OCI-M1 (cell line): ENCODE data around the gene DNAH14.

ENCODE experiments used
- DNase-seq: peaks from one replicate; lab custom pipeline; 2025; lab: John Stamatoyannopoulos, UW

Gene DNAH14

DNA sequence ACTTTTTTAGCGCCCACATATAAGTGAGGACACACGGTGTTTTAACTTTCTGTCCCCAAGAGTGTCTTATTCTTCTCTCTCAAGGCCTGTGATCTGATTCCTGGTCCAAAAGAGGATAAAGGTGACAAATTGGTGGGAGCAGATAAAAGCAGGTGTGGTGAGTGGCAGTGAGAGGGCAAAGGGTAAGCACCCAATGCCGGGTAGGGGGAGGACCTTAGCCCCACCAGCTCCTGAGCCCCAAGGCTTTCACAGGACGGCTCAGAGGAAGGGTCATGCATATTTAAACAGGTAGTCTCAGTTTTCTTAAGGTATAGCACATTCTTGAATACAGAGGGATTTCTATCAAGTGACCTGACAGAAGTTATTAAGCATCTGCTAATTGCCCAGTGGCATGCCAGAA is 478.8 kb downstream of the DNAH14 start:
- DNase-seq = no peak

DNA sequence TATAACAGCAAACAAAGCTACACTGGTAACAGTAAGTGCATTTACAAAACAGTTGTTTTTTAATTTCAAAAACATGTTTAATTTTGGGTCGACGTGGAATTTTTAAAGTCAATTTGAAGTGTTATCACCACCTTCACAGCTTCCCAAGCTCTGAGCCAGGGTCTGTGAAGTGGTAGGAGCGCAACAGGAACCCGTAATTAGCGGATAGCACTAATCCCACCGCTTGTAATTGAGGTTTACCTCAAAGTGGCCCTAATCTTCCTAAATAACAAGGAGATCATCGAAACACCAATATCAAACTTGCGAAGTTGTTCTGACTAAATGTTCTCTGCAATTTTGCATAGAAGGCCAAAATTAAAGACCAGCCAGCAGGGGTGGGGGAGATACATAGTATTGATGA is 479.6 kb downstream of the DNAH14 start:
- no peak for DNase-seq

DNA sequence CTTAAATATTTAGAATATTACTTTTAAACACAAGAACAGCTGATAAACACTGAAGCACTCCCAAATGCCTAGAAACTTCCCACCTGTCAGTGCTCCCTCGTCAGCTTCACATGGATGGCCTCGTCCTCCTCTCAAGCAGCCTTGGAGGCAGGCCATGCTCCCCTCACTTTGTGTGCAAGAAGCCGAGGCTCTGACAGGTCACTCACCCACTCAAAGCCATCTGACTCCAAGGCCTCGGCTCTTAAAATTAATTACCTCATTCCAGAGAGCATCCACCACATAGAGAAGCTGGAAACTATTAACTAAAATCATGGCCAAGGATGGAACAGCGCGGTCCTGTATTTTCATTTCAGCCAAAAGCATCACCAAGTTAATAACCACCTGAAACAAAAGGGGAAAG is 480.6 kb downstream of the DNAH14 start:
- DNase-seq = no peak

DNA sequence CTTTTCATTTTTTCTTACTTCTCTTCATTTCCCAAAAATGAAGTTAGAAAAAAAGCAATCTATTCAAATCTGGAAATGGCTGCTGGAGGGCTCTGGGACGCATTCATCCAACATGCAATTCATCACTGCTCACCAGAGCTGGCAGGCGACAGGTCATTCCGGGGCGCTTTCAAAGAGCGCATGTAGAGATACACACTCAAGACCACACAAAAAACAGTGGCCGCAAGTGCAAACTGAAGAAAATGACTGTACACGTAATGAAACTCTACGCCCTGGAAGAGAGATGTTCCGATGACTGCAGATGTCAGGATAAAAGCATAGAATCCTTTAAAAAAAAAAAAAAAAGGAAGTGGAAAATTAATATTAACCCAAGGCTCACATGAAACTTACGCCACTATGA is 482.8 kb downstream of the DNAH14 start:
- no peak for DNase-seq

DNA sequence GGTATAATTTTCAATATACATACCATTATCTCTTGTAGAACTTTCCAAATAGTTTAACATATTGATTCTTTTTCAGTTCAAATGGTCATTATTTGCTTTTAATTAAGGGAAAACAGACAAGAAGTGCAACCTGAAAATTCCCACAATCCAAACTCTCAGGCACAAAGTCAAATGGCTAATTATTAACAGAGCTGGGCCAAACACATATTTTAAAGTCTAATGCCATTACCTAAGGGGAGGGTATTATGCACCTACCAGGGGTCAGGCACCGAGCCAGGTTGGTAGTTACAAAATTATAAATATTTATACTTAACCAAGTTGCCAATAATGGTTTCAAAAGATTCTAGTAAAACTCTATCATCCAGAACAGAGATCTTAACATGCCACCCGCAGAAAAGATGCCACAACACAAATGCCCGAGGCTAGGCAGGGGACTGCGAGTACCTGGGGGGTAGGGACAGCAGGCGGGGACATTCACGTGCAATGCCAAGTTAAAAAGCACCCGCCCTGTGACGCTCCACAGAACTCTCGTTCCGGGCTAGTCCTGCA is 483.4 kb downstream of the DNAH14 start:
- no peak for DNase-seq

DNA sequence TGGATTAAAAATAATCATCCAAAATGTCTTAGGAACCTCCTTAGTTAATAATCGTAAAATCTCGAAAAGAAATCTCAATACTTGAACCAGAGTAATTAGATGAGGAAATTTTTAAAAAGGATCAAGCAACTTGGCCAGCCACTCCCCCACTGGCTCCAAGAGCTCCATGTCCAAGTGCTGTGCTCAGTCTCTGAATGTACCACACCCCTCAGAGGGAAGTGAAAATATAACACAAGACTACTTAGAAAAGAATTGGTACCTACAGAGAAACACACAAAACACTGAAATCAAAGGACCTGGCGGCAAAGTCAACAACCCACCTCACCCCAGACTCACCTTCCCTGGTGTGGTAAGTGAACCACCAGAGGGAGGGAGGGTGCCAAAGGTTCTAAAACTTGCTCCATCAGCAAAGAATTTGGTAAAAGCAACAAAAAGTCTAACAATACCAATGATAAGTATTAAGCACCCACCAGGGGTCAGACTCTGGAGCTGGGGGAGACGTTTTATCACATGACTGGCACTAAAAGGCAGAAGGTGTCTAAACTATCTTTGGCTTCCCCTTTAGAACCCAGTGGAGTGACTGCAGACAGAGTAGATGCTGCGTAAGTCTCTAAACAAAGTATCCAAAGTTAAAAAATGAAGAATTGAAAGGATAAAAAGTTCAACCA is 484.4 kb downstream of the DNAH14 start:
- no peak for DNase-seq

DNA sequence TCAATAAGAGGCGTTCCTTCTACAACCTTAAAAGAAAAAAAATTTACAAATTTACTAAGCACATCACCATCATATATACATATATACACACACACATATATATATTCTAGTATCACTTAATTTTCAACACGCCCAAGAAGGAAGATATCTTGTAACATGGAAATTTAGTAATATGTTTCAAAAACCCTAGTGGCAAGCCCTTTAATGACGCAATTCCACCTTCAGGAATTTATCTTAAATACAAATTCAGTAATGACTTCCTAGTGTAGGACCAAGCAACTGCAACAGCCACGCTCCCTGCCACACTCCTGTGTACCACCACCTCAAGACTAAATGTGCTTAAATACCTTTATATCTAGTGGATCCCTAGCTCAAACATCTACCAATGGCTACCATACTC is 485.8 kb downstream of the DNAH14 start:
- DNase-seq = no peak

DNA sequence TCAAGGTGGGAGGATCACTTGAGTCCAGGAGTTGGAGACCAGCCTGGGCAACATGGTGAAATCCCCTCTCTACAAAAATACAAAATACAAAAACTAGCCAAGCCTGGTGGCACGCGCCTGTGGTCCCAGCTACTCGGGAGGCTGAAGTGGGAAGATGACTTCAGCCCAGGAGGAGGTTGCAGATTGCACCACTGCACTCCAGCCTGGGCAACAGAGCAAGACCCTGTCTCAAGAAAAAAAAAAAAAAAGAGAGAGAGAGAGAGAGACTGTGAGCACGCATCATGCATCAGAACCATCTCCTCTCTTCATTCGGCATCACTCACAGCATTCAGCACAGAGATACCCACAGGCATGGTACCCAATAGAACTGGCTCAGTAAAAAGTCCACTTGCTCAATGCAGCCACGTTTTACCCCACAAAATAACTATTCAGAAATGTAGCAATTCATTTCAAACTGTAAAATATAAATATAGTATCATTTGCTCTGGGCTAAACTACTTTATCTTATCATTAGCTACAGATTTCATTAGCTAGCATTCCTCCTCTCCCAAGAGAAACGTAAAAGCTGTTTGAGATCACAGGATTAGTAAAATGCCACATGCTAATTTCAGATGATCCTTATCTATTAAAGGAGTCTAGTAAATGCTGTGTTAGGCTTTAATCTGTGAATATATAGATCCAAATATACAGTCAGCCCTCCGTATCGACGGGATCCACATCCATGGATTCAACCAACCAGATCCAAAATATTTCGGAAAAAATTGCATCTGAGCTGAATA is 486.7 kb downstream of the DNAH14 start:
- DNase-seq = no peak

GRCh38 chr1:225418059-225418458 is 488.6 kb downstream of the DNAH14 start:
- DNase-seq = no peak

GRCh38 chr1:225418598-225418997 is 489.1 kb downstream of the DNAH14 start:
- no peak for DNase-seq

- DNase-seq = no peak
Observed at GRCh38 chr1:225422031-225422605, 492.6 kb downstream of the DNAH14 start.

GRCh38 chr1:225422795-225423517 is 493.5 kb downstream of the DNAH14 start:
- DNase-seq = no peak

DNA sequence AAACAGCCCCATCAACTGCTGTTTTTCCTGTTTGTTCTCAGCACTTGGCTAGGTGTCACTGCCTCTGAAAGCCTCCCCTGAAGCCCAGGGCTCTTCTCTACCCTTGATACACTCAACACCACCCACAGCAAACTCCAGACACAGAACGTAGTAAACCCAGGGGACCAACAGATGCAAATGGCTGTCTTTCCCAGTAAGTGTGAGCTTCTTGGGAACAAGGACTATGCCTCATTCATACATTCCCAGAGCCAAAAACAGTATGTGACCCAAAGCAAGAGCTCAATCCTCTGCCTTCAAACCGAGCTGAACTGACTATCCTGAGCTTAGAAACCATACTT is 494.0 kb downstream of the DNAH14 start:
- DNase-seq = no peak

DNA sequence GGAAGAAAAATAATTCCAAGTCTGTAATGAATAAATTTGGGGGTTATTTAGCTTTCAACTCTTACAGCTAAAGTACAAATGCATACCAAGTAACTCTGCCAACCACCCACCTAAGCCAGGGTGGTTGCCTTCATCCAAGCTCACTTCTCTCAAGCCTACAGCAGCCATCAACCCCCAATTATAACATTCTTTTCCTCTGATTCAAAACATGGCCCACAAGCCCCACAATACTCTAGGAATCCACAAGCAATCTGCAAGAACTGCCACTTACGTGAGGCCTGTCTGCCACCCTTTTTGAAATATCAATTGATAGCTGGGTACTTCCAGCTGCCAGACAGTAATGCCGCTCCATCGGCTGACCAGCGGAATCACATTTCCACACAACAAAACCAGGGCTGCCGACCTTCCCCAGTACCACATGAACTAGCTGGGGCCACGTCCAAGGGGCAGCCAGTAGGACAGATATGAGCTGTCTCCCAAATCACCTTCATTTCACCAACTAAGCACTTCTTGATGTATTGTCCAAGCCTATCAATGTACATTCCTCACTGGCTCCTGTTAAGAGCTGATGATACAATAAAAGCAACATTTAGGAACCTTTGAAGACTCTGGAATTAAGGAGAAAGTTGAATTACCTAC is 495.2 kb downstream of the DNAH14 start:
- DNase-seq = no peak

DNA sequence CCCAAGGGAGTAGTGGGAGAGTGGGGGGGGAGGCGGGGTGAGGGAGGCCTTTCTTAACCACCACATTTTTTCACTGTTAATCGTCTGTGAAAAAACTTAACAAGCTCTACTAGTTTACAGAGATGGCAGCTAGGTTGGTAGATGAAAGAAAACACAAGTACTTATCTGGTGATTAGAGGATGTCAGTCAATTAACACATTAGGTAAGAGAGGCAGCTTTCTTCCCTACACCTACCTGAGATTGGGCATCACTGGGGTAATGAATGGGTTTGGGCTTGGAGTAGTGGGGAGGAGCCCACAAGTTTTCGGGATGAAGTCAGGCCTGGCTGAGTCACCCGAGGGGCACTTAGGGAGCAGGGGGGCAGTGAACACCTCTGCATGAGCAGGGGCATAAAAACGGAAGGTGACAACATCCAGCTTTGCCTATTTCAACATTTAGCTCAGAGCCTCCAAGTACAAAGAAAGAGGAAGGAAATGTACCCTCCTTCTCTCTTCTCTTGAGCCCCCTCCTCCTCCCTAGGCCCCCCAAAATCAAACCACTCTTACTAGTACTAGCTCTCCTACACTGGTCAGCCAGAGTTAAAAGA is 495.8 kb downstream of the DNAH14 start:
- peak; percentile 34 for DNase-seq

DNA sequence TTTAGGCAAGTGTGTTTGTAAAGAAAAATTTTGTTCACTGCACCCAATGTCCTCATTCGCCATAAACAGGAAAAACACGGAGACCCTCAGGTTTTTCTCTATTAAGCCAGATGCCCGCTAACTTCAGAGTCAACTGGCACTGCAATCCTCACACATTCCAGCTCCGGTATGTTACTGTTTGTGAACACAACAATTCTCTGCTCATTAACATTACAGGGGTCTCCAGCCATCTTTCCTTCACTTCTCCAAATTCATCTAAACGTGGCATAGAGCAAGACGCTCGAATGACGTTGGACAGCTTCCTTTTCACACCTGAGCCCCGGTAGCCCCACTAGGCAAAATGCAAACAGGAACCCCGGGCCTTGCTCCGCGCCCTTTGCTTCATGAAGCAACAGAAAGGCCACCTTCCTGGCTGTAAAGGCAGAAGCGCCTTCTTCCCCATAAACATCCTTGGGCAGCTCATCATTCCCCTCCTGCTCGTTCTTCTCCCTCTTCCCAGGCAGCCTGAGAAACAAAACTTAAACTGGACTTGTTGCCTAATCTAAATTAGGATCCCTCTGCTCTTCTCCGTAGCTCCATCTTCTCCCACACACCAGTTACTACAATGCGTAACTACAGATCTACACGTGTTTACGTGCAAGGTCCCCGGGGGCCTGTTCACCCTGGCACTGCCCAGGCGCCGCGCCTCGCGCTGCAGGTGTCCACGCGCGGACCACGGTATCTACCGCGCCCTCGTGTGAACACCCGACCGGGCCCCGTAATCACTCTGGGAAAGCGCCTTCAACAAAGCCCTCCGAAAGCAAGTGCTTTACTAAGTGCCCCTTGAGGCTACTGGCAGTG is 497.1 kb downstream of the DNAH14 start:
- peak; percentile 61 for DNase-seq

- no peak for DNase-seq
Observed at GRCh38 chr1:225427235-225428067, 498.0 kb downstream of the DNAH14 start, which contains the start of gene LBR. Gene LBR (minus strand): TSS chr1:225428038. CDS start chr1:225424075, 3,963 bp downstream.

DNA sequence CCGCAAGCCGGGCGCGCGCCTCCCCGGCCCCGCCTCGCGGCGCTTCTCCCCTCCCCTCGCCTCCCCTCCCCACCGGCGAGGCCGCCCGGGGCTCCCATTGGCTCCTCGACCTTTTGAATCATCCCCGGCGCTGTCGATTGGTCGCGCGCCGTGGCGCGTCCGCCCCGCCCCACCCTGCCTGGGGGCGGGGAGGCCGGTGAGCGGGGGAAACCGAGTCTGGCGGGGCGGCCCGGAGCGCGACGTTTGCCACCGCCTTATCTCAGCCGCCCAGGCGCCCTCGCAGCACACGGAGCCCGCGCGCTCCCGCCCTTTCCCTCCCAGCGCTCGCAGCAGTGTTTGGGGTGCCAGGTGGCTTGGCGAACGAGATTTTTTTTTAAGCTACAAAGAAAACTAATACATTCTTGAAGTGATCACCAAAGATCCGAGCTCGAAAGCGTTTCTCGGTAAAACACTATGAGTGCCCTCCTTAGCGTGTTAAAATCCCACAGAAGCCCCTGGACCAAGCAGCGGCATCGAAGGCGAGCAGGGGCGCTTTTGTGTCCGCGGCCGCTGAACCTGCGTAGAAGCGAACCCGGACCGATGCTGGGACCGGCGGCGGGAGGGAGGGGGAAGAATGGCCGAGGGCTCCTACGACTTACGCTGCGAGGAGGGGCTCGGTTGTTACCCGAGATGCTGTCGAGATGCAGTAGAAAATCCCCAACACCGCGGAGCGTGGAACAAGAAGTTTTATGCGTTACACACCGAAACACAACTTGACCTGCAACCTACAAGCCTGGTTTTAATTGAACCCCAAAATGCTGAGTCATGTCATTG is 498.8 kb downstream of the DNAH14 start:
- DNase-seq = peak; percentile 98
